SU-DHL-6 (cell line): ENCODE measurements around the gene ARHGEF1.

ENCODE experiments used
- H2AFZ ChIP-seq: fragments of 200-600 bp; sonication (generic); 2 replicates; pipeline ENCODE4 v1.6.1; 2014; ENCODE audit warnings: low read depth, mild to moderate bottlenecking, moderate library complexity, mixed read lengths, antibody characterized with exemption, low read length; ENCODE audit not compliant: severe bottlenecking
- H3F3A ChIP-seq: fragments of 200-600 bp; shearing (Covaris generic); 2 replicates; pipeline ENCODE4 v1.6.0; 2016; ENCODE audit warnings: antibody characterized with exemption, mild to moderate bottlenecking; ENCODE audit not compliant: insufficient read depth
- H3K27ac ChIP-seq: fragments of 200-600 bp; sonication (generic); 2 replicates; pipeline ENCODE4 v1.5.1; 2016; ENCODE audit warnings: low read depth, mild to moderate bottlenecking, low read length, moderate library complexity, mixed read lengths
- H3K27me3 ChIP-seq: fragments of 200-600 bp; sonication (generic), shearing (Covaris generic); 2 replicates; pipeline ENCODE4 v1.6.0; 2014; ENCODE audit warnings: mild to moderate bottlenecking, low read length
- H3K36me3 ChIP-seq: fragments of 200-600 bp; sonication (generic); 2 replicates; pipeline ENCODE4 v1.6.1; 2014; ENCODE audit warnings: mild to moderate bottlenecking, low read length, mixed read lengths
- H3K4me2 ChIP-seq: fragments of 300-600, 200-600 bp; shearing (Covaris generic), sonication (generic); 2 replicates; pipeline ENCODE4 v1.6.0; 2014; ENCODE audit warnings: low read length, low read depth, mild to moderate bottlenecking; ENCODE audit not compliant: poor library complexity, severe bottlenecking
- H3K4me3 ChIP-seq: fragments of 200-600 bp; sonication (generic); 2 replicates; pipeline ENCODE4 v1.5.1; 2014; ENCODE audit warnings: antibody characterized with exemption, low read length, mild to moderate bottlenecking, mixed read lengths; ENCODE audit not compliant: insufficient read depth, poor library complexity, severe bottlenecking
- H3K79me2 ChIP-seq: fragments of 200-600 bp; sonication (generic); 2 replicates; pipeline ENCODE4 v1.6.1; 2014; ENCODE audit warnings: mild to moderate bottlenecking, low read length, moderate library complexity; ENCODE audit not compliant: insufficient read depth
- H3K9ac ChIP-seq: fragments of 200-600 bp; sonication (generic); 2 replicates; pipeline ENCODE4 v1.7.0; 2014; ENCODE audit warnings: mild to moderate bottlenecking, low read length
- H3K9me2 ChIP-seq: fragments of 200-600 bp; sonication (generic); replicated peaks from 2 replicates; pipeline ENCODE4 v1.6.1; 2014; ENCODE audit warnings: low read length; ENCODE audit not compliant: insufficient read depth
- H3K9me3 ChIP-seq: fragments of 200-600 bp; sonication (generic); 2 replicates; pipeline ENCODE4 v1.6.1; 2014; ENCODE audit warnings: low read length, mixed read lengths; ENCODE audit not compliant: insufficient read depth
- H4K20me1 ChIP-seq: fragments of 200-600 bp; sonication (generic); 2 replicates; pipeline ENCODE4 v1.6.1; 2014; ENCODE audit warnings: low read depth, mild to moderate bottlenecking, antibody characterized with exemption, low read length, moderate library complexity, mixed read lengths
- CTCF ChIP-seq: fragments of 200-600 bp; sonication (generic); IDR thresholded peaks from one replicate; pipeline ENCODE4 v1.5.1; 2017; ENCODE audit warnings: antibody characterized with exemption, mild to moderate bottlenecking, low read length, moderate library complexity; ENCODE audit not compliant: insufficient read depth, poor library complexity, severe bottlenecking
- EZH2phosphoT487 ChIP-seq: fragments of 200-600 bp; sonication (generic), shearing (Covaris generic); conservative IDR thresholded peaks from 2 replicates; pipeline ENCODE4 v1.6.1; 2018; ENCODE audit warnings: mild to moderate bottlenecking, antibody characterized with exemption, low read length, moderate library complexity, mixed read lengths

Gene ARHGEF1

GRCh38 chr19:41859213-41859617 lies 23.8 kb upstream of the ARHGEF1 start:
- Histone ChIP-seq H4K20me1 (peaks cover 23% of the 10 kb centered on the region; the same call in 1 of the 2 replicates), H3K36me3 (peaks cover 30% of the 10 kb centered on the region), H2AFZ (peak overlapping the region; percentile 73), H3K4me3 (peak overlapping the region; percentile 48), H3K9me2 (no peaks in the 10 kb centered on the region), H3K9ac (peak overlapping the region; percentile 58), H3K9me3 (no peaks in the 10 kb centered on the region), H3F3A (peaks cover 37% of the 10 kb centered on the region; the same call in 1 of the 2 replicates), H3K79me2 (peaks cover 41% of the 10 kb centered on the region), H3K27ac (peak overlapping the region; percentile 34; the same call in 1 of the 2 replicates), H3K4me2 (peak overlapping the region; percentile 86), H3K27me3 (no peaks in the 10 kb centered on the region)
- TF ChIP-seq EZH2phosphoT487 = no peak
- no peak for TF ChIP-seq CTCF

GRCh38 chr19:41859618-41860418 lies 23.2 kb upstream of the ARHGEF1 start, which contains the start of gene RPS19:
RPS19 (plus strand) TSS chr19:41860255; CDS start chr19:41860775, 520 bp downstream.
- Histone ChIP-seq H3K36me3 (peaks cover 36% of the 10 kb centered on the region), H3K27me3 (no peaks in the 10 kb centered on the region), H3K4me3 (peak within 1 kb of the TSS; percentile 82), H3F3A (peaks cover 43% of the 10 kb centered on the region; the same call in 1 of the 2 replicates), H3K27ac (peak within 1 kb of the TSS; percentile 84), H3K4me2 (peak within 1 kb of the TSS; percentile 86), H3K9ac (peak within 1 kb of the TSS; percentile 97), H4K20me1 (peaks cover 29% of the 10 kb centered on the region; the same call in 1 of the 2 replicates), H3K9me3 (no peaks in the 10 kb centered on the region), H3K79me2 (peaks cover 47% of the 10 kb centered on the region), H2AFZ (peak within 1 kb of the TSS; percentile 73), H3K9me2 (no peaks in the 10 kb centered on the region)
- TF ChIP-seq CTCF = no peak
- no peak for TF ChIP-seq EZH2phosphoT487

GRCh38 chr19:41860419-41861115 lies 22.4 kb upstream of the ARHGEF1 start:
- peaks cover 45% of the 10 kb centered on the region; the same call in 1 of the 2 replicates for H3F3A ChIP-seq
- H2AFZ ChIP-seq = no peak overlapping the region
- H3K27me3 ChIP-seq = no peaks in the 10 kb centered on the region
- peaks cover 55% of the 10 kb centered on the region for H3K79me2 ChIP-seq
- peaks cover 37% of the 10 kb centered on the region for H3K36me3 ChIP-seq
- TF ChIP-seq EZH2phosphoT487 = no peak
- TF ChIP-seq CTCF = no peak
- peak overlapping the region; percentile 97 for H3K9ac ChIP-seq
- H3K4me3 ChIP-seq = peak overlapping the region; percentile 82
- no peaks in the 10 kb centered on the region for H3K9me2 ChIP-seq
- H4K20me1 ChIP-seq = peaks cover 30% of the 10 kb centered on the region; the same call in 1 of the 2 replicates
- H3K9me3 ChIP-seq = no peaks in the 10 kb centered on the region
- H3K27ac ChIP-seq = peak overlapping the region; percentile 84
- peak overlapping the region; percentile 66 for H3K4me2 ChIP-seq
